H1 (cell line): Measurements from ENCODE around the gene HEPHL1. TPM values are rescaled to one million over a fixed set of nuclear protein-coding genes. Genes with fewer than 3 reads are reported as not detected.

Source experiments
- CTCF ChIA-PET: fragments of 300-600 bp; sonication (Branson Sonifier 250); formaldehyde crosslinking; loops from one replicate; lab custom pipeline; 2021; ENCODE audit not compliant: partially characterized antibody; lab: Charles Lee
- POLR2A ChIA-PET: fragments of 300-600 bp; sonication (Branson Sonifier 250); formaldehyde crosslinking; loops from one replicate; lab custom pipeline; 2021; ENCODE audit warnings: inconsistent platforms; ENCODE audit not compliant: partially characterized antibody; lab: Charles Lee
- DNase-seq, 2 experiments: peaks; one replicate each; pipeline versions ENCODE4 v3.0.0 to v3.0.0-alpha.2; 2010 to 2022; ENCODE audit warnings: low spot score in 2 of 2, low read depth in 1 of 2, mixed read lengths in 1 of 2
- FAIRE-seq: peaks from 2 replicates; lab custom pipeline; 2011; peaks lifted over from hg19 to GRCh38; lab: Jason Lieb, UNC
- H2AFZ ChIP-seq: 2 replicates; pipeline ENCODE4 v1.8.1; 2012; ENCODE audit warnings: low read length, inconsistent platforms
- H2AK5ac ChIP-seq: 2 replicates; pipeline ENCODE4 v1.6.1; 2013; ENCODE audit warnings: low read depth, low read length
- H2BK120ac ChIP-seq: replicated peaks from 2 replicates; pipeline ENCODE3; 2013; ENCODE audit warnings: low read depth, low read length, inconsistent platforms
- H2BK12ac ChIP-seq: 2 replicates; pipeline ENCODE4 v1.6.1; 2013; ENCODE audit warnings: low read depth, low read length
- H2BK15ac ChIP-seq: 2 replicates; pipeline ENCODE4 v1.6.1; 2013; ENCODE audit warnings: low read length
- H2BK20ac ChIP-seq: 2 replicates; pipeline ENCODE4 v1.6.1; 2013; ENCODE audit warnings: low read length
- H2BK5ac ChIP-seq: 2 replicates; pipeline ENCODE4 v1.6.1; 2013; ENCODE audit warnings: low read depth, low read length
- H3K14ac ChIP-seq: 2 replicates; pipeline ENCODE4 v1.6.1; 2013; ENCODE audit warnings: inconsistent platforms; ENCODE audit not compliant: insufficient read length
- H3K18ac ChIP-seq: 2 replicates; pipeline ENCODE4 v1.6.1; 2013; ENCODE audit warnings: low read length; ENCODE audit errors: extremely low read depth
- H3K23ac ChIP-seq: 2 replicates; pipeline ENCODE4 v1.6.1; 2013; ENCODE audit warnings: inconsistent platforms; ENCODE audit not compliant: insufficient read length
- H3K23me2 ChIP-seq: 2 replicates; pipeline ENCODE4 v1.6.1; 2013; ENCODE audit warnings: low read depth, low read length
- H3K27ac ChIP-seq: 2 replicates; pipeline ENCODE4 v1.6.1; 2011; ENCODE audit warnings: low read depth, low read length, inconsistent platforms
- H3K27me3 ChIP-seq, 4 experiments: replicated peaks in 1 of 4; 1 replicate in 1 of 4; 2 replicates in 3 of 4; pipeline versions ENCODE4 v1.6.1 to v1.8.1; 2011 to 2013; ENCODE audit warnings: low read length in 3 of 4, mild to moderate bottlenecking in 3 of 4, inconsistent platforms in 2 of 4, mixed read lengths in 2 of 4, moderate library complexity in 1 of 4; ENCODE audit not compliant: control insufficient read depth in 3 of 4, insufficient read depth in 3 of 4; ENCODE audit errors: extremely low read depth in 1 of 4
- H3K36me3 ChIP-seq, 4 experiments: 2 replicates each; pipeline versions ENCODE4 v1.6.1 to v1.8.1; 2011 to 2013; ENCODE audit warnings: mild to moderate bottlenecking in 4 of 4, low read length in 3 of 4, moderate library complexity in 2 of 4, control low read depth in 1 of 4, inconsistent platforms in 1 of 4; ENCODE audit not compliant: insufficient read depth in 4 of 4, control insufficient read depth in 2 of 4
- H3K4ac ChIP-seq: replicated peaks from 2 replicates; pipeline ENCODE3; 2013; ENCODE audit warnings: low read length, low read depth, mixed read lengths, inconsistent platforms; ENCODE audit not compliant: insufficient read length
- H3K4me1 ChIP-seq, 4 experiments: replicated peaks in 1 of 4; 1 replicate in 1 of 4; 2 replicates in 3 of 4; pipeline versions ENCODE4 v1.6.1 to v1.8.1; 2011 to 2013; ENCODE audit warnings: low read length in 3 of 4, inconsistent platforms in 2 of 4, mixed read lengths in 1 of 4; ENCODE audit not compliant: insufficient read depth in 4 of 4, control insufficient read depth in 3 of 4
- H3K4me2 ChIP-seq, 2 experiments: 2 replicates each; pipeline versions ENCODE4 v1.6.1 to v1.8.1; 2011 to 2013; ENCODE audit warnings: low read depth in 2 of 2, low read length in 2 of 2, control low read depth in 1 of 2, inconsistent platforms in 1 of 2, mild to moderate bottlenecking in 1 of 2; ENCODE audit not compliant: insufficient read depth in 1 of 2
- H3K4me3 ChIP-seq, 4 experiments: fragments of 200-600, 300-600 bp in 1 of 4; sonication (generic), shearing (Covaris generic), sonication (Bioruptor Twin) in 1 of 4; 2 replicates each; pipeline versions ENCODE4 v1.5.1 to v1.8.1; 2011 to 2016; ENCODE audit warnings: low read length in 4 of 4, low read depth in 3 of 4, control low read depth in 2 of 4, inconsistent platforms in 2 of 4, mild to moderate bottlenecking in 2 of 4, mixed read lengths in 1 of 4, moderate library complexity in 1 of 4; ENCODE audit not compliant: insufficient read depth in 2 of 4; ENCODE audit errors: extremely low read depth in 1 of 4
- H3K56ac ChIP-seq: replicated peaks from 2 replicates; pipeline ENCODE3; 2013; ENCODE audit warnings: low read depth, mild to moderate bottlenecking, mixed read lengths, low read length, inconsistent platforms; ENCODE audit not compliant: insufficient read length
- H3K79me1 ChIP-seq: 2 replicates; pipeline ENCODE4 v1.6.1; 2013; ENCODE audit warnings: low read depth, low read length, control low read depth
- H3K79me2 ChIP-seq, 2 experiments: 2 replicates each; pipeline versions ENCODE4 v1.6.1 to v1.8.1; 2012 to 2013; ENCODE audit warnings: low read length in 2 of 2, mild to moderate bottlenecking in 2 of 2, inconsistent platforms in 1 of 2; ENCODE audit not compliant: insufficient read depth in 2 of 2, control insufficient read depth in 1 of 2
- H3K9ac ChIP-seq, 4 experiments: replicated peaks in 1 of 4; 1 replicate in 1 of 4; 2 replicates in 3 of 4; pipeline versions ENCODE4 v1.6.1 to v1.8.1; 2011 to 2013; ENCODE audit warnings: low read depth in 3 of 4, low read length in 3 of 4, control low read depth in 2 of 4, mild to moderate bottlenecking in 2 of 4, moderate library complexity in 2 of 4, inconsistent platforms in 1 of 4; ENCODE audit errors: extremely low read depth in 1 of 4
- H3K9me3 ChIP-seq, 2 experiments: 2 replicates each; pipeline versions ENCODE4 v1.6.1 to v1.8.1; 2012 to 2013; ENCODE audit warnings: mild to moderate bottlenecking in 2 of 2, moderate library complexity in 2 of 2, control low read depth in 1 of 2, inconsistent platforms in 1 of 2, low read depth in 1 of 2, low read length in 1 of 2, mixed read lengths in 1 of 2; ENCODE audit not compliant: insufficient read depth in 2 of 2
- H4K20me1 ChIP-seq, 2 experiments: replicated peaks in 1 of 2; 2 replicates each; pipeline versions ENCODE3 to v1.8.1; 2011 to 2013; ENCODE audit warnings: inconsistent platforms in 2 of 2, low read length in 2 of 2, mild to moderate bottlenecking in 1 of 2; ENCODE audit not compliant: insufficient read depth in 2 of 2, control insufficient read depth in 1 of 2
- H4K5ac ChIP-seq: 2 replicates; pipeline ENCODE4 v1.6.1; 2013; ENCODE audit warnings: low read length, low read depth, mixed read lengths, inconsistent platforms; ENCODE audit not compliant: insufficient read length
- H4K8ac ChIP-seq: 2 replicates; pipeline ENCODE4 v1.8.0; 2013; ENCODE audit warnings: mild to moderate bottlenecking, moderate library complexity, low read length, inconsistent platforms; ENCODE audit not compliant: insufficient read depth; ENCODE audit errors: extremely low read depth
- H4K91ac ChIP-seq: replicated peaks from 2 replicates; pipeline ENCODE3; 2013; ENCODE audit warnings: low read length, mixed read lengths, inconsistent platforms; ENCODE audit not compliant: insufficient read length
- BCL11A ChIP-seq, 2 experiments: IDR thresholded peaks; one replicate each; pipeline ENCODE4 v1.6.1; 2011; ENCODE audit warnings: low read depth in 2 of 2, low read length in 2 of 2, mild to moderate bottlenecking in 2 of 2
- NRF1 ChIP-seq: IDR thresholded peaks from 2 replicates; pipeline ENCODE4 v1.6.1; 2011; ENCODE audit warnings: mild to moderate bottlenecking, low read depth, low read length, improper control_type of control experiment
- POLR2AphosphoS5 ChIP-seq: IDR thresholded peaks from 2 replicates; pipeline ENCODE4 v1.6.1; 2011; ENCODE audit warnings: low read depth, low read length
- SIN3A ChIP-seq, 2 experiments: IDR thresholded peaks in 1 of 2; conservative IDR thresholded peaks in 1 of 2; 2 replicates each; pipeline ENCODE4 v1.6.1; 2011 to 2012; ENCODE audit warnings: low read length in 2 of 2, improper control_type of control experiment in 1 of 2, low read depth in 1 of 2, mild to moderate bottlenecking in 1 of 2
- SP4 ChIP-seq: IDR thresholded peaks from 2 replicates; pipeline ENCODE4 v1.6.1; 2012; ENCODE audit warnings: low read length, inconsistent platforms
- SUZ12 ChIP-seq: fragments of 200-600 bp; sonication (generic); IDR thresholded peaks from 2 replicates; pipeline ENCODE4 v1.6.1; 2012; ENCODE audit warnings: mild to moderate bottlenecking, inconsistent platforms, low read length, moderate library complexity, mixed read lengths
- TAF7 ChIP-seq: optimal IDR thresholded peaks from 2 replicates; pipeline ENCODE3; 2011; ENCODE audit warnings: low read depth, mild to moderate bottlenecking, inconsistent platforms, low read length, moderate library complexity, borderline replicate concordance
- ZNF274 ChIP-seq: IDR thresholded peaks from 2 replicates; pipeline ENCODE4 v1.7.0; 2012; ENCODE audit warnings: low read length, borderline replicate concordance; ENCODE audit errors: extremely low read depth
- WGBS, 2 experiments: shearing (Covaris generic) in 1 of 2; methylation state at CpG; one replicate each; pipeline versions ENCODE4 v1.1.6 to v1.1.7; 2013 to 2015; ENCODE audit warnings: low lambda C conversion rate in 2 of 2, mixed read lengths in 2 of 2, inconsistent platforms in 1 of 2, low coverage in 1 of 2, missing lambda C conversion rate in 1 of 2; ENCODE audit not compliant: insufficient replicate concordance in 2 of 2, insufficient coverage in 1 of 2, insufficient read length in 1 of 2; ENCODE audit errors: extremely low coverage in 1 of 2, missing lambda C conversion rate in 1 of 2; 5-methylcytosine and 5-hydroxymethylcytosine counted together
- polyA plus RNA-seq, 7 experiments: library from polyadenylated mRNA; depleted of rRNA in 3 of 7; stranded (reverse) in 5 of 7; unstranded in 2 of 7; fragments of >200 nt in 5 of 7; fragments of 200-250 nt in 2 of 7; gene quantifications; 1 replicate in 5 of 7; 2 replicates in 1 of 7; 4 replicates in 1 of 7; pipeline versions ENCODE4 v1.2.1 to v1.2.3, GENCODE V29; 2011 to 2013; ENCODE audit warnings: missing spikeins in 2 of 7, mixed read lengths in 2 of 7
- total RNA-seq: library from RNA; stranded (reverse); fragmentation: NEBNext Ultra II Directional; extraction: Animal tissue kit (Norgen Biotek cat#: 25700); gene quantifications from 2 replicates; pipeline ENCODE4 v1.2.1, GENCODE V29; 2021

The HEPHL1 gene
- total and polyA plus RNA-seq, 2 of the 8 experiments (the other 6 are each of a cell fraction or from before 2014, with no cell fraction given), result 0.09 to 0.11 TPM

DNA sequence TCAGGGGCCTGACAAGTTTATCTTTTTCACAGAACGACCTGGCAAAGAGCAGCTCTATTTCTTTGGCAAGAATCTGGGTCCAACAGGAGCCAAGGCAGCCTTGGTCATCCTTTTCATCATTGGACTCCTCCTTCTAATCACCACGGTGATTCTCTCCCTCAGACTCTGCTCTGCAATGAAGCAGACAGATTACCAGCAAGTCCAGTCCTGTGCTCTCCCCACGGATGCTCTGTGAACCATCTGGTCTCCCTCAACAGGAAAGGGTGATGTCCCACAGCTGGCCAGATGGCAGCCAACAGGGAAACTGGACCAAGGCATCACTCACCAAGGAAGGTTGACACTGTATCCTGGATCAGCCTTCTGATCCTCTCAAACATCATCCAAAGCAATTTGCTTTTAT lies 90.5 kb downstream of the HEPHL1 start:
- TF ChIP-seq POLR2AphosphoS5, result no peak
- TF ChIP-seq NRF1, result no peak
- TF ChIP-seq SUZ12, result no peak
- TF ChIP-seq TAF7, result no peak
- no peak for TF ChIP-seq SIN3A (conservative IDR thresholded peaks at IDR 0.05 in 1 of 2, IDR thresholded peaks at IDR 0.05 in 1 of 2; ENCODE audit: low read depth in 1 of 2, low read length in 2 of 2)
- no peak for TF ChIP-seq SP4
- TF ChIP-seq ZNF274, result no peak
- no peak for TF ChIP-seq BCL11A (IDR thresholded peaks at IDR 0.05; ENCODE audit: low read depth in 2 of 2, low read length in 2 of 2)
- Histone ChIP-seq H2BK120ac (no peak overlapping the region), H4K91ac (peak overlapping the region; percentile 4), H3K9ac (no peak overlapping the region), H3K27ac (no peak overlapping the region), H3K4me2 (no peak overlapping the region), H3K14ac (no peak overlapping the region), H3K79me1 (no peaks in the 10 kb centered on the region; the same call in 1 of the 2 replicates), H3K56ac (no peak overlapping the region), H4K20me1 (no peaks in the 10 kb centered on the region), H3K4me3 (no peak overlapping the region), H3K23me2 (no peaks in the 10 kb centered on the region), H3K23ac (no peak overlapping the region), H3K36me3 (no peaks in the 10 kb centered on the region), H2BK20ac (no peak overlapping the region), H3K9me3 (no peaks in the 10 kb centered on the region; a peak in 1 of 4 replicates), H4K8ac (no peak overlapping the region; the same call in 1 of the 2 replicates), H2BK12ac (peak overlapping the region; percentile 10; the same call in 1 of the 2 replicates), H3K27me3 (no peaks in the 10 kb centered on the region), H2AK5ac (no peak overlapping the region), H2AFZ (no peak overlapping the region), H3K18ac (peak overlapping the region; percentile 5; the same call in 1 of the 2 replicates), H4K5ac (peak overlapping the region; percentile 29), H2BK5ac (0 out of 2 replicates have a peak overlapping the region, but pooled peaks have one; percentile 28), H3K4me1 (peaks cover 0 to 8% (median 0%) of the 10 kb centered on the region in 4 experiments; a peak in 2 of 7 replicates), H2BK15ac (no peak overlapping the region), H3K79me2 (no peaks in the 10 kb centered on the region), H3K4ac (no peak overlapping the region)
- no peak for FAIRE-seq
- no peak for DNase-seq
- CTCF ChIA-PET, result interaction anchor here (0.7 to 1.5 kb wide), 2 partner anchors 10 to 72 kb away, joined by 3 to 5 read pairs; no protein-coding TSS in a partner anchor
- 92% methylated on average over 3 of the region's 3 CpGs; no CpG with 5 or more reads in 1 of the 2 experiments for WGBS, 2 experiments
- POLR2A ChIA-PET, result no interaction called here
